ENCODE measurements around the gene EPX.
A peak's percentile ranks its signal among the peaks of the same experiment; 100 is the strongest.

The EPX gene

GRCh38 chr17:58245428-58246103 is 53.0 kb downstream of the EPX start:
- Histone ChIP-seq H3K9ac (ENCODE audit: low read length) (no peak overlapping the region), H3K4me3 (ENCODE audit: low read length) (no peak overlapping the region), H3K36me3 (ENCODE audit: control insufficient read depth, insufficient read depth, low read length, severe bottlenecking) (no peaks in the 10 kb centered on the region), H3K4me1 (ENCODE audit: control insufficient read depth, insufficient read depth, low read length) (peaks cover 10% of the 10 kb centered on the region), H3K9me3 (ENCODE audit: control insufficient read depth, low read length) (no peaks in the 10 kb centered on the region), H3K27me3 (replicated peaks; ENCODE audit: control insufficient read depth, insufficient read depth, low read length) (peaks cover 76% of the 10 kb centered on the region)
- DNase-seq (ENCODE audit: low read depth), result no peak

- peaks cover 10% of the 10 kb centered on the region for H3K4me1 ChIP-seq (ENCODE audit: control insufficient read depth, insufficient read depth, low read length)
- H3K27me3 ChIP-seq (replicated peaks; ENCODE audit: control insufficient read depth, insufficient read depth, low read length), result peaks cover 80% of the 10 kb centered on the region
- H3K9me3 ChIP-seq (ENCODE audit: control insufficient read depth, low read length), result no peaks in the 10 kb centered on the region
- H3K9ac ChIP-seq (ENCODE audit: low read length), result no peak overlapping the region
- no peak overlapping the region for H3K4me3 ChIP-seq (ENCODE audit: low read length)
- DNase-seq (ENCODE audit: low read depth), result no peak
- H3K36me3 ChIP-seq (ENCODE audit: control insufficient read depth, insufficient read depth, low read length, severe bottlenecking), result no peaks in the 10 kb centered on the region
Measured at GRCh38 chr17:58246104-58246740, 53.7 kb downstream of the EPX start.

- no peak overlapping the region for H3K9ac ChIP-seq (ENCODE audit: low read length)
- peaks cover 80% of the 10 kb centered on the region for H3K27me3 ChIP-seq (replicated peaks; ENCODE audit: control insufficient read depth, insufficient read depth, low read length)
- H3K36me3 ChIP-seq (ENCODE audit: control insufficient read depth, insufficient read depth, low read length, severe bottlenecking), result no peaks in the 10 kb centered on the region
- no peak for DNase-seq (ENCODE audit: low read depth)
- peaks cover 10% of the 10 kb centered on the region for H3K4me1 ChIP-seq (ENCODE audit: control insufficient read depth, insufficient read depth, low read length)
- H3K9me3 ChIP-seq (ENCODE audit: control insufficient read depth, low read length), result no peaks in the 10 kb centered on the region
- no peak overlapping the region for H3K4me3 ChIP-seq (ENCODE audit: low read length)
Measured at GRCh38 chr17:58246781-58247180, 54.3 kb downstream of the EPX start.

GRCh38 chr17:58247511-58248363 is 55.2 kb downstream of the EPX start:
- H3K4me1 ChIP-seq (ENCODE audit: control insufficient read depth, insufficient read depth, low read length), result peaks cover 10% of the 10 kb centered on the region
- peaks cover 78% of the 10 kb centered on the region for H3K27me3 ChIP-seq (replicated peaks; ENCODE audit: control insufficient read depth, insufficient read depth, low read length)
- no peak overlapping the region for H3K9ac ChIP-seq (ENCODE audit: low read length)
- H3K4me3 ChIP-seq (ENCODE audit: low read length), result no peak overlapping the region
- no peaks in the 10 kb centered on the region for H3K9me3 ChIP-seq (ENCODE audit: control insufficient read depth, low read length)
- no peaks in the 10 kb centered on the region for H3K36me3 ChIP-seq (ENCODE audit: control insufficient read depth, insufficient read depth, low read length, severe bottlenecking)
- DNase-seq (ENCODE audit: low read depth), result no peak

GRCh38 chr17:58248955-58249269 is 56.4 kb downstream of the EPX start:
- no peak for DNase-seq (ENCODE audit: low read depth)
- no peaks in the 10 kb centered on the region for H3K9me3 ChIP-seq (ENCODE audit: control insufficient read depth, low read length)
- no peaks in the 10 kb centered on the region for H3K36me3 ChIP-seq (ENCODE audit: control insufficient read depth, insufficient read depth, low read length, severe bottlenecking)
- H3K27me3 ChIP-seq (replicated peaks; ENCODE audit: control insufficient read depth, insufficient read depth, low read length), result peaks cover 74% of the 10 kb centered on the region
- H3K4me1 ChIP-seq (ENCODE audit: control insufficient read depth, insufficient read depth, low read length), result peaks cover 10% of the 10 kb centered on the region
- no peak overlapping the region for H3K9ac ChIP-seq (ENCODE audit: low read length)
- peak overlapping the region; percentile 76 for H3K4me3 ChIP-seq (ENCODE audit: low read length)

- H3K9ac ChIP-seq (ENCODE audit: low read length), result peak overlapping the region; percentile 42
- H3K9me3 ChIP-seq (ENCODE audit: control insufficient read depth, low read length), result no peaks in the 10 kb centered on the region
- no peaks in the 10 kb centered on the region for H3K36me3 ChIP-seq (ENCODE audit: control insufficient read depth, insufficient read depth, low read length, severe bottlenecking)
- H3K4me1 ChIP-seq (ENCODE audit: control insufficient read depth, insufficient read depth, low read length), result peaks cover 10% of the 10 kb centered on the region
- peaks cover 73% of the 10 kb centered on the region for H3K27me3 ChIP-seq (replicated peaks; ENCODE audit: control insufficient read depth, insufficient read depth, low read length)
- peak; percentile 73 for DNase-seq (ENCODE audit: low read depth)
- H3K4me3 ChIP-seq (ENCODE audit: low read length), result peak overlapping the region; percentile 76
Measured at GRCh38 chr17:58249270-58250133, 57.0 kb downstream of the EPX start.

GRCh38 chr17:58250344-58251011 is 58.0 kb downstream of the EPX start:
- H3K27me3 ChIP-seq (replicated peaks; ENCODE audit: control insufficient read depth, insufficient read depth, low read length), result peaks cover 69% of the 10 kb centered on the region

GRCh38 chr17:58252141-58252540 is 59.6 kb downstream of the EPX start:
- no peak overlapping the region for H3K4me3 ChIP-seq (ENCODE audit: low read length)
- no peak for DNase-seq (ENCODE audit: low read depth)
- H3K27me3 ChIP-seq (replicated peaks; ENCODE audit: control insufficient read depth, insufficient read depth, low read length), result peaks cover 58% of the 10 kb centered on the region
- H3K9ac ChIP-seq (ENCODE audit: low read length), result no peak overlapping the region
- H3K4me1 ChIP-seq (ENCODE audit: control insufficient read depth, insufficient read depth, low read length), result peaks cover 10% of the 10 kb centered on the region
- no peaks in the 10 kb centered on the region for H3K9me3 ChIP-seq (ENCODE audit: control insufficient read depth, low read length)
- H3K36me3 ChIP-seq (ENCODE audit: control insufficient read depth, insufficient read depth, low read length, severe bottlenecking), result no peaks in the 10 kb centered on the region

More at GRCh38 chr17:58250344-58251011, 58.0 kb downstream of the EPX start:
- no peaks in the 10 kb centered on the region for H3K9me3 ChIP-seq (ENCODE audit: control insufficient read depth, low read length)
- H3K9ac ChIP-seq (ENCODE audit: low read length), result no peak overlapping the region
- peaks cover 10% of the 10 kb centered on the region for H3K4me1 ChIP-seq (ENCODE audit: control insufficient read depth, insufficient read depth, low read length)
- H3K4me3 ChIP-seq (ENCODE audit: low read length), result no peak overlapping the region
- DNase-seq (ENCODE audit: low read depth), result no peak
- no peaks in the 10 kb centered on the region for H3K36me3 ChIP-seq (ENCODE audit: control insufficient read depth, insufficient read depth, low read length, severe bottlenecking)

- DNase-seq (ENCODE audit: low read depth), result no peak
- H3K9ac ChIP-seq (ENCODE audit: low read length), result no peak overlapping the region
- H3K9me3 ChIP-seq (ENCODE audit: control insufficient read depth, low read length), result no peaks in the 10 kb centered on the region
- no peaks in the 10 kb centered on the region for H3K36me3 ChIP-seq (ENCODE audit: control insufficient read depth, insufficient read depth, low read length, severe bottlenecking)
- no peak overlapping the region for H3K4me3 ChIP-seq (ENCODE audit: low read length)
- H3K27me3 ChIP-seq (replicated peaks; ENCODE audit: control insufficient read depth, insufficient read depth, low read length), result peaks cover 53% of the 10 kb centered on the region
- H3K4me1 ChIP-seq (ENCODE audit: control insufficient read depth, insufficient read depth, low read length), result peaks cover 10% of the 10 kb centered on the region
Measured at GRCh38 chr17:58253082-58253481, 60.6 kb downstream of the EPX start.

Data from adipocyte (in vitro differentiated cells).